ENCODE results near the gene SLC9A9.

Gene SLC9A9

GRCh38 chr3:143484846-143485512 lies 363.3 kb downstream of the SLC9A9 start:
- DNase-seq = no peak

- no peak for DNase-seq
These were observed 365.1 kb downstream of the SLC9A9 start for GRCh38 chr3:143483214-143483613.

- no peak for DNase-seq
These were observed 365.9 kb downstream of the SLC9A9 start for GRCh38 chr3:143482106-143483088.

- no peak for DNase-seq
These were observed 367.9 kb downstream of the SLC9A9 start for GRCh38 chr3:143480344-143480743.

GRCh38 chr3:143479727-143480126 lies 368.5 kb downstream of the SLC9A9 start:
- no peak for DNase-seq

- DNase-seq = no peak
These were observed 370.1 kb downstream of the SLC9A9 start for GRCh38 chr3:143478115-143478693.

GRCh38 chr3:143476965-143477640 lies 371.2 kb downstream of the SLC9A9 start:
- no peak for DNase-seq

DNA sequence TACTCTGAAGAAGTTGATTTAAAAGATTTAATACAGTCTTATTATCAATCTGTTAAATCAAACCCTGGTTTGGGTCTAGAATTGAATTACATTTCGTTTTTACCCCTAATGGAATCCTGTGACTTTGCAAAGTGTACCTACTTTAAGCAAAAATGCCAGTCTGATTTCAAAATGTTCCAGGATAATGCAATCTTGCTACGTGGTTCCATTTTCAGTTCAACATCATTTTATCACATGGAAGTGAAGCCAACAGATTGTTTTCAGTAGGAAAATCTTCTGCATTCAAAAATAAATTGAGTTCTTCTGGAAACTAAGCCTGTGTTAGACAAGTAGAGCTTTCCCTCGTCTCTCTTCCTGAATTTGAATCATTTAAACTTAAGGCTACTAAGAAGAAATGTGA lies 372.3 kb downstream of the SLC9A9 start:
- no peak for DNase-seq

DNA sequence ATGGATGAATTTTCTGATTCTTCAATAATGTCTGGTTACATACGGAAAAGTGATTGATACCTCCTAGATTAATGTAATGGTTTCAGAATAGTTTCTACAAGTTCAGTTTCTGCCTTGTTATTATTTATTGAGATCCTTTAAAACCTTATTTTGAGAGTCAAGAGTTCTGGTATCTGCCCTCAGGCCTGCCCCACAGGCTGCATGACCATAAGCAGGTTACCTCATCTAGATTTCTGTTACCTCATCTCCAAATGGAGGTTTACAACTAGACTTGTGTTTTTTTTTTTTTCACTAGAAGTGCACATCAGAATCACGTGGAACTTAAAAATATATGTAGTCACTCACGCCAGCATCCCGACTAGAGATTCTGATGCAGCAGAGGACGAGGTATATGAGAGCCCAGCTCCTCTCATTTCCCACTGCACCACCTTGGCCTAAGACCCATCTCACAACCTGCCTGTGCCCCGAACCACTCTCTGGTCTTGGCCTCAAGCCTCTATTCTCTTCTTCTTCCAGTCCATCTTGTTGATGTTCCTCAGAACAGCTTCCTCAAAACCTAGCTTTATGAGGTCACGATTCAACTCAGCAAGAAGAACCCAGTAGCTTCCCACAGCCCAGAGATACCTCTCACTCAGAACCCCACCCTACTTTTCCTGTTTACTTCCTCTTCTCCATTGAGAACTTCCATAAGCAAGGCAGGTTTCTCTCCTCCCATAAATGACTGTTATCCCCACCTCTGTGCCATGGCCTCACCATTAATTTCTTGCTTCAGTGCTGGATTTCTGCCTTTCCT lies 375.3 kb downstream of the SLC9A9 start:
- DNase-seq = no peak

GRCh38 chr3:143471705-143472104 lies 376.6 kb downstream of the SLC9A9 start:
- DNase-seq = no peak

DNA sequence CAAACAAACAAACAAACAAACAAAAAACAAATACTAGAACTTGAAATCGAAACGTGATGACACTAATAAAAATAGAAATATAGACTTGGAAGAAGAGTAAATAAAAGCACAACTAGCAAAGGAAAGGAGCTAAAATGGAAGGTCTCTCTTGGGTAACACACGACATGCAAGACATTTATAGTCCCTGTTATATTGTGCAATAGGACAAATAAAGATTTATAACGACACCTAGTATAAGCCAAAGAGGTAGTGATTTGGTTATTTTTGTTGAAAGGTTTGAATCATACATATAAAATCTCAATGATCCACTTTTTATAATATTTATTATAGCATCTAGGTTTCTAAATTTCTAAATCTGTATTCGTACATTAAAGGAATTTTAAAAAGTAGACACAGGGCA lies 379.1 kb downstream of the SLC9A9 start:
- no peak for DNase-seq

DNA sequence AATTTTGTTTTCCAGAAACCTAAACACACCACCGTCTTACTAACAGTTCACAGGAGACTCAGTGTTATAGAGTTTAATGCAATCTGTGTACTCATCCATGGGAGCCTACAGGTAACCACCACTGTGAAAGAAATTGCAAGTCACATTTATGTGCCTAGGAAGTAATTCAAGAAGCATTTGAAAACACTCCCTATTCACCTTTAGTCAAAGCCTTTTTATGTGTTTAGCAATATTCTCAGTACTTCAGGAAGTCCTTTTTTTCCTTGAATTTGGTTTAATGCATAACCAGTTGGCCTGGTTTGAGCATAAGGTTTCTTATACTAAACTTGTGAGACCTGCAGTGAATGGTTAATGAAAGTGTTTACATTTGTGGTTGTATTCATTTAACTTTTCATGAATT lies 382.6 kb downstream of the SLC9A9 start:
- no peak for DNase-seq

DNA sequence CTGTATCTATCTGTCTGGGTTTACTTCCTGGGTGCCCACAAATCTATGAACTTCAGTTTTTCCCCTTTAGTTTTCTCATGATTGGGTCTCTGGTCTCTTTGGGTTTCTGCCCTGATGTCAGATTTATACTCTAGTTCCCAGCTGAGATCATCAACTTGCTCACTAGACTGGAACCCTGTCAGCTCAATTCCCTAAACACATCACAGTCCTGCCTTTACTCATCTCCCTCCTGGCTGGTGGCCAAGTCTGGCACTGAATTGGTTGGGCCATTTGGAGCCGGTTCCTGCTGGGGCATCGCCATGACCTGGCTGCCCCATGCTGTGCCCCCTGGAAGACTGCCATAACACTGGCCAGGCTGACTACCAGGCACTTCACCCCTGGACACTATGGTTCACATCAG lies 383.4 kb downstream of the SLC9A9 start:
- no peak for DNase-seq

- no peak for DNase-seq
These were observed 392.8 kb downstream of the SLC9A9 start for GRCh38 chr3:143455480-143455879.

GRCh38 chr3:143450632-143451031 lies 397.6 kb downstream of the SLC9A9 start:
- DNase-seq = no peak

GRCh38 chr3:143447491-143447890 lies 400.8 kb downstream of the SLC9A9 start:
- DNase-seq = no peak

DNA sequence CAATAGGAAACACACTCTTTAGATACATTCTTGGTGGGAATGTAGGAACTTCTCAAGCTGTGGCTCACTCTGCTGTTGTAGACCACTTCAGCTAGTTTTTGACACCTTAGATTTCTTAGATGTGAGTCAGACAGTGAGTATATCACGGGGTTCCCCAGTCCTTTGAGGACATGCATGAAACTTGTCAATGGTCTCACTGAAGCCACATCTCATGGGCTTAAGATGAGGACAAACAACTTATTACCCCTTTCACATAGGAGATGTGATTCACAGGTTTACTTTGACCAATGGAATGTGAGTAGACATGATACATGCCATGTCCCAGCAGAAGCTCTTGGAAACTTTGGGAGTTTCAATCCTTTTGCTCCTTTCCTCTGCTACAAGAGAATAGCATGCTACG lies 403.1 kb downstream of the SLC9A9 start:
- no peak for DNase-seq

DNA sequence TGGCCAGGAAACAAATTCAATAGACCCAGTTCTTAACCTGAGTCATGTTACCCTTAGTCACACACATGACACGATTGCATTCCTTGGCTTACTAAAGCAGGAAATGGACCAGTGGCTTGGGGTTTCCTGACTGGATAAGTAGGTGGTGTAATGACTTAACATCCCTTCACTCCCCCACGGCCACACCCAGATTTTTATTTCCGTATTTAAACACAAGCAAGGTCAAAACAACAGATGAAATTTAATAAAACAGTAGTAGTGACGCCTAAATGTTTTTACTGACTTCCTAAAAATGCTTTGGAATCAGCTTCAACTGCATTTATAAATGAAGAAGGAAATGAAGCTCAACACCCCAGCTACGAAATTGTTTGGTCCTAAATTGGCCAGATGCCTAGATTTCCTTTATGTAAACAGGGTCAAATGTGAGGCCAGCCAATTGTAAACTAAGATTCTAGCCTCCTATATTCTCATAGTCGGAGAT lies 404.4 kb downstream of the SLC9A9 start:
- peak; percentile 84 for DNase-seq

- DNase-seq = no peak
These were observed 405.3 kb downstream of the SLC9A9 start for GRCh38 chr3:143442814-143443447.

- no peak for DNase-seq
These were observed 406.6 kb downstream of the SLC9A9 start for GRCh38 chr3:143441516-143442171.

DNA sequence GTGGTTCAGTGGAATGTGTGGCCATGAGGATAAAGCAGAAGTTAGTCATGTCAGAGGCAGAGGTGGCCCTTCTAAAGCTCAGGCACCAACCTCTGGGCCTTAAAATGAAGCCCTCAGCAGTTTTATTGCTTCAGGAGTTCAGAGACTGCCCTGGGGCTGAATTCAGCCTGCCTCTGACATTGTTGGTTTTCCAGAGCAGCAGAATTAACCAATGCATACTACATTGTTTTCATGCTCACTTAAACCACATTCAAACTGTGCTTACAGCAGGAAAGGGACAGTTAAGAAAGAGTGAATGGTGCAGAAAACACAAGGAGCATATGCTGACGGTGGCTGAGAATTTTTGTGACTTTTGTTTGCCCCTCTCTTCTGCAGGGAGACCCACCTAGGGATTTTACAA lies 408.5 kb downstream of the SLC9A9 start:
- DNase-seq = no peak
